ENCODE measurements around the gene SLC45A2. TPM values are rescaled to one million over a fixed set of nuclear protein-coding genes. Genes with fewer than 3 reads are reported as not detected.
A peak's percentile ranks its signal among the peaks of the same experiment; 100 is the strongest.

Gene SLC45A2
- total and polyA plus RNA-seq, 9 of the 15 experiments (the other 6 are each of a cell fraction or from before 2014, with no cell fraction given): 0.03 to 0.29 (median 0.14) TPM; not detected in 4

GRCh38 chr5:33944543-33945132 lies 39.9 kb downstream of the SLC45A2 start:
- Histone ChIP-seq H2AFZ (ENCODE audit: low read depth, low read length) (no peak overlapping the region), H3K9me3 (replicated peaks; ENCODE audit: control insufficient read depth, insufficient read depth, low read depth, low read length) (no peaks in the 10 kb centered on the region), H3K9me1 (ENCODE audit: control insufficient read depth, insufficient read depth, low read length) (no peaks in the 10 kb centered on the region), H3K4me3 (no peak overlapping the region), H3K79me2 (ENCODE audit: control insufficient read depth, insufficient read depth, low read length) (no peaks in the 10 kb centered on the region), H4K20me1 (replicated peaks; ENCODE audit: control insufficient read depth, insufficient read depth, low read length) (no peaks in the 10 kb centered on the region), H3K27me3 (ENCODE audit: control insufficient read depth in 2 of 2, insufficient read depth in 2 of 2, low read length in 2 of 2) (peaks cover 7 to 19% of the 10 kb centered on the region in 2 experiments), H3K27ac (ENCODE audit: extremely low read depth, low read depth, low read length) (no peak overlapping the region), H3K36me3 (ENCODE audit: control insufficient read depth, insufficient read depth, low read length) (no peaks in the 10 kb centered on the region), H3K4me1 (replicated peaks in 1 of 2; ENCODE audit: control insufficient read depth in 2 of 2, insufficient read depth in 2 of 2, low read length in 2 of 2) (no peaks in the 10 kb centered on the region), H3K9ac (ENCODE audit: insufficient read depth in 1 of 2, low read depth in 2 of 2, low read length in 2 of 2) (no peak overlapping the region), H3K4me2 (ENCODE audit: insufficient read depth, low read length) (no peak overlapping the region)
- BruUV-seq (replicated peaks): no TSS peak
- CTCF ChIA-PET (ENCODE audit: low intra/inter-chr PET ratio): interaction anchor here (0.7 kb wide), 1 partner anchor 28 kb away, joined by 3 read pairs; no protein-coding TSS in a partner anchor
- no peak; the same call in 2 of the 3 replicates for ATAC-seq
- TF ChIP-seq ZNF12 (CRISPR knock-in tag; IDR thresholded peaks at IDR 0.05) (no peak), ZNF354B (CRISPR knock-in tag; IDR thresholded peaks at IDR 0.05) (no peak), ZNF316 (IDR thresholded peaks at IDR 0.05) (peak; percentile 24; the same call in 1 of the 2 replicates), NELFE (IDR thresholded peaks at IDR 0.05; ENCODE audit: insufficient read depth, insufficient read length) (no peak), KLF1 (tag; IDR thresholded peaks at IDR 0.05) (no peak), NR3C1 (CRISPR knock-in tag; IDR thresholded peaks at IDR 0.05) (no peak), SREBF2 (CRISPR knock-in tag; IDR thresholded peaks at IDR 0.05) (no peak), E2F3 (CRISPR knock-in tag; IDR thresholded peaks at IDR 0.05) (no peak)
- no peak for DNase-seq (ENCODE audit: extremely low read depth in 1 of 4, low spot score in 3 of 4)
- intact Hi-C loops (cut with micrococcal nuclease) (no loop called here), in situ Hi-C loops (cut with MboI) (no loop called here)
- POLR2A ChIA-PET: no interaction called here
- 2% methylated on average over 12 of the region's 12 CpGs for WGBS (ENCODE audit: insufficient coverage, low coverage, missing lambda C conversion rate)
- no peak for FAIRE-seq

All from K562 (cell line).